ENCODE measurements around the gene ZNF587B. TPM values are rescaled to one million over a fixed set of nuclear protein-coding genes. Genes with fewer than 3 reads are reported as not detected.

Gene ZNF587B
- total and polyA plus RNA-seq, 10 of the 15 experiments (the other 5 are each of a cell fraction or from before 2014, with no cell fraction given), result 4.1 to 33.9 (median 15.2) TPM

GRCh38 chr19:57812226-57812625 is 17.9 kb upstream of the ZNF587B start:
- intact Hi-C loops (cut with micrococcal nuclease; ENCODE audit: unreplicated experiment) (no loop called here), in situ Hi-C loops (cut with MboI) (loop anchor here (25.0 kb wide), 1 partner anchor 1675 kb away; the partner anchor contains the start of gene ZNF444)
- Histone ChIP-seq H3K4me3 (peak overlapping the region; percentile 31; the same call in 1 of the 2 replicates), H2AFZ (ENCODE audit: control insufficient read depth, low read depth, low read length) (no peak overlapping the region), H3K27ac (ENCODE audit: control insufficient read depth, insufficient read depth) (peak overlapping the region; percentile 66; the same call in 1 of the 2 replicates), H4K20me1 (ENCODE audit: control insufficient read depth, insufficient read depth) (no peaks in the 10 kb centered on the region), H3K79me2 (ENCODE audit: control insufficient read depth, insufficient read depth, low read length) (peaks cover 17% of the 10 kb centered on the region), H3K27me3 (replicated peaks in 1 of 2; ENCODE audit: control insufficient read depth in 2 of 2, insufficient read depth in 2 of 2, low read length in 1 of 2) (no peaks in the 10 kb centered on the region), H3K4me1 (ENCODE audit: control insufficient read depth, insufficient read depth, low read length) (peaks cover 8% of the 10 kb centered on the region), H3K4me2 (ENCODE audit: control insufficient read depth, insufficient read depth) (peak overlapping the region; percentile 81), H3K36me3 (ENCODE audit: control insufficient read depth in 2 of 2, insufficient read depth in 2 of 2, low read length in 1 of 2) (peaks cover 5 to 7% of the 10 kb centered on the region in 2 experiments; a peak in 3 of 4 replicates), H3K9me3 (replicated peaks; ENCODE audit: control insufficient read depth, insufficient read depth, low read length) (no peaks in the 10 kb centered on the region; the same call in 2 of the 3 replicates), H3K9ac (ENCODE audit: control insufficient read depth, insufficient read depth, low read length) (no peak overlapping the region; the same call in 1 of the 2 replicates)
- no TSS peak for BruUV-seq (replicated peaks)
- ChIA-PET POLR2A (interaction anchor here (0.6 to 1.1 kb wide), 4 partner anchors 43 to 569 kb away, joined by 3 to 5 read pairs (median 3); partner anchors contain the start of gene ZNF586), SMC1A (ENCODE audit: uncharacterized antibody, unreplicated experiment) (no interaction called here), RAD21 (ENCODE audit: unreplicated experiment) (no interaction called here), CTCF (no interaction called here)
- WGBS (ENCODE audit: insufficient coverage, insufficient replicate concordance, low lambda C conversion rate, missing lambda C conversion rate), result 12% methylated on average over 3 of the region's 3 CpGs
- TF ChIP-seq CREM (IDR thresholded peaks at IDR 0.05; ENCODE audit: low read depth), result peak; percentile 64
- no peak for TF ChIP-seq ZZZ3 (IDR thresholded peaks at IDR 0.05; ENCODE audit: control insufficient read depth, insufficient read length, low read depth)
- TF ChIP-seq PAX5 (IDR thresholded peaks at IDR 0.05; ENCODE audit: borderline replicate concordance, low read depth, low read length), result no peak
- TF ChIP-seq, protein P1, sequence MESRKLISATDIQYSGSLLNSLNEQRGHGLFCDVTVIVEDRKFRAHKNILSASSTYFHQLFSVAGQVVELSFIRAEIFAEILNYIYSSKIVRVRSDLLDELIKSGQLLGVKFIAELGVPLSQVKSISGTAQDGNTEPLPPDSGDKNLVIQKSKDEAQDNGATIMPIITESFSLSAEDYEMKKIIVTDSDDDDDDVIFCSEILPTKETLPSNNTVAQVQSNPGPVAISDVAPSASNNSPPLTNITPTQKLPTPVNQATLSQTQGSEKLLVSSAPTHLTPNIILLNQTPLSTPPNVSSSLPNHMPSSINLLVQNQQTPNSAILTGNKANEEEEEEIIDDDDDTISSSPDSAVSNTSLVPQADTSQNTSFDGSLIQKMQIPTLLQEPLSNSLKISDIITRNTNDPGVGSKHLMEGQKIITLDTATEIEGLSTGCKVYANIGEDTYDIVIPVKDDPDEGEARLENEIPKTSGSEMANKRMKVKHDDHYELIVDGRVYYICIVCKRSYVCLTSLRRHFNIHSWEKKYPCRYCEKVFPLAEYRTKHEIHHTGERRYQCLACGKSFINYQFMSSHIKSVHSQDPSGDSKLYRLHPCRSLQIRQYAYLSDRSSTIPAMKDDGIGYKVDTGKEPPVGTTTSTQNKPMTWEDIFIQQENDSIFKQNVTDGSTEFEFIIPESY (IDR thresholded peaks at IDR 0.05), result no peak
- TF ChIP-seq CBFB (IDR thresholded peaks at IDR 0.05; ENCODE audit: low read depth), result peak; percentile 70; the same call in 1 of the 2 replicates
- no peak for TF ChIP-seq HDGF (IDR thresholded peaks at IDR 0.05)
- no peak for TF ChIP-seq EGR1 (IDR thresholded peaks at IDR 0.05; ENCODE audit: borderline replicate concordance in 1 of 2, low read depth in 2 of 2, low read length in 2 of 2)
- 0 out of 2 replicates have a peak, but pooled peaks have one; percentile 22 for TF ChIP-seq GABPA (IDR thresholded peaks at IDR 0.05; ENCODE audit: low read depth)
- 0 out of 4 replicates have a peak, but pooled peaks of 1 of the 2 experiments have one; percentile 16 for TF ChIP-seq BHLHE40 (IDR thresholded peaks at IDR 0.05; ENCODE audit: borderline replicate concordance in 1 of 2, low read depth in 2 of 2, low read length in 1 of 2)
- TF ChIP-seq, protein P2, sequence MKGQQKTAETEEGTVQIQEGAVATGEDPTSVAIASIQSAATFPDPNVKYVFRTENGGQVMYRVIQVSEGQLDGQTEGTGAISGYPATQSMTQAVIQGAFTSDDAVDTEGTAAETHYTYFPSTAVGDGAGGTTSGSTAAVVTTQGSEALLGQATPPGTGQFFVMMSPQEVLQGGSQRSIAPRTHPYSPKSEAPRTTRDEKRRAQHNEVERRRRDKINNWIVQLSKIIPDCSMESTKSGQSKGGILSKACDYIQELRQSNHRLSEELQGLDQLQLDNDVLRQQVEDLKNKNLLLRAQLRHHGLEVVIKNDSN (IDR thresholded peaks at IDR 0.05; ENCODE audit: borderline replicate concordance, extremely low read length, insufficient read depth, low read depth, low read length), result no peak
- TF ChIP-seq PML (IDR thresholded peaks at IDR 0.05; ENCODE audit: low read length), result 0 out of 2 replicates have a peak, but pooled peaks have one; percentile 26
- TF ChIP-seq CREB1 (IDR thresholded peaks at IDR 0.05; ENCODE audit: low read depth), result peak; percentile 86
- peak; percentile 56; the same call in 1 of the 3 replicates for TF ChIP-seq POU2F2 (IDR thresholded peaks at IDR 0.05; ENCODE audit: borderline replicate concordance, low read depth, low read length)
- TF ChIP-seq RUNX3 (IDR thresholded peaks at IDR 0.05; ENCODE audit: low read length), result peak; percentile 94
- peak; percentile 40 for ATAC-seq
- DNase-seq (ENCODE audit: low read depth, low spot score), result peak; percentile 54
- FAIRE-seq, result no peak

All from GM12878 (cell line).